ENCODE results near the gene FOXP1.

Gene FOXP1

DNA sequence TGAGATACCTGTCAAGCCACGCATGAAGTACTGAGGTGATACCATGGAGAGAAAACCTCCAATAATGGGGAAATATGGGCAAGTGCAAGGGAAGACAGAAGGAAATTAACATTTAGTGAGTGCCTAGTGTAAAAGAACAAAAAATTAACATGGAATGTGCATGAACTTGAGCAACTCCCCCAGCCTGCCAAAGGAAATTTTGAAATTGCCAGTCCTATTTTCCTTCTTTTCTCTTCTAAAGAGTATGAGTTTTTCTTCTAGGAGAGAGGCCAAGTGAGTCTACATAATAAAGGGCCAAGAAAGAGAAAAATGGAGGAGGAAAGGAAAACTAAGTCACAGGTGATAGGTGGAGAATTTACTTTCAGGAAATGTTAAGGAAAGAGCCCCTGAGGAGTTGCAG lies 668.7 kb downstream of the FOXP1 start:
- no peak for DNase-seq (ENCODE audit: low spot score)

DNA sequence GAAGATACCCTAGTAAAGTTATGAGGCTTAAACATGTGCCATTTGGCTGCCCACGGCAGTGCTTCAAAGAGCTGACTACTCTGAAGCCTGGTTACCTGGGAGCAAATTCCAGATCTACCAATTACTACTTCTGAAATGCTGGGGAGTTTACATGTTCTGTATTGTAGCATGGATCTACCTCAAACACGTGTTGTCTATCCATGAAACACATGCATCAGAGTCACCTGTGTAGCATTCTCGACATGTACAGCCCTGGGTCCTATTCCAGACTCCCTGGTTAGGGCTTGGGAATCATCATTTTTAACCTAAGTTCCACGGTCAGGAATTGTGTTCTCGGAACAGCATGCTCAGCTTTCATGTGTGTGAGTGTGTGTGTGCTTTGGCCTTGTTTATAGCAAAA lies 671.8 kb downstream of the FOXP1 start:
- DNase-seq (ENCODE audit: low spot score): no peak

DNA sequence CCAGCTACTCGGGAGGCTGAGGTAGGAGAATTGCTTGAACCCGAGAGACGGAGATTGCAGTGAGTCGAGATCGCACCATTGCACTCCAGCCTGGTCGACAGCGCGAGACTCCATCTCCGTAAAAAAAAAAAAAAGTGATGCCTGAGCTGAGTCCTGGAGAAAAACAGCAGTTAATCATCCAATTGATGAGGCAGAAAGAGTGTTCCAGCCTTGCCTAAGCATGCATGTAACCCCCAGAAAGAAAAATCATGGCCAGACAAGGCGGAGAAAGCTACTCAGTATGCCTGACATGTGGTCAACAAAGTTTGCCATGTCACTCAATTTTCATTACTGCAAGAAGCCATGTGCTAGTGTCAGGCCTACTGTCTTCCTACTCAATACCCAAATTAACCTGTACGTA lies 678.0 kb downstream of the FOXP1 start:
- DNase-seq (ENCODE audit: low spot score): no peak
